HG03432 (cell line): Measurements from ENCODE around the gene SLC8A3.

Source experiments
- ATAC-seq: cut with Tn5 transposase; IDR thresholded peaks from one replicate; pipeline ENCODE4 v1.9.1; 2021; ENCODE audit warnings: mild to moderate bottlenecking, moderate library complexity; ENCODE audit not compliant: unreplicated experiment

The SLC8A3 gene

GRCh38 chr14:70073924-70074566 is 114.7 kb downstream of the SLC8A3 start:
- no peak for ATAC-seq

GRCh38 chr14:70069186-70069585 is 119.6 kb downstream of the SLC8A3 start:
- no peak for ATAC-seq

- no peak for ATAC-seq
Measured at GRCh38 chr14:70067810-70068209, 120.9 kb downstream of the SLC8A3 start.

- no peak for ATAC-seq
Measured at GRCh38 chr14:70064136-70064865, 124.5 kb downstream of the SLC8A3 start.

DNA sequence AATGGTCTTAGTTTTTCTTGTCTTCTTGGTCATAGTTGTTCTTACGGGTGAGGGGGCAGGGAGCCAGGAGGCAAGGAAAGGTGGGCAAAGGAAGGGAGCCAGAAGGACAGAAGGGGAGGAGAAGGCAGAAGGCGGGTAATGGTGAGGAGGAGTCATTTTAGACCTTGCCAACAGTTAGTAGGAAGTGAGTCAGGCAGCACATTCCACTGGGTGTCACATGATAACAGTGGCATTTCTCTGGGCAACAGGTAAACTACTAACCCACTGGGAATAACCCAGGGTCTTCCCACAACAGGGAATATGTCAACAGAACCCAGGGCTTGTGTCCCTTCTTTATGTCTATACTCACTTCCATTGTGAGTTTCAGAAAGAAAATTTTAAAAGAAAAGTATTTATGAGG is 127.6 kb downstream of the SLC8A3 start:
- ATAC-seq, result no peak

DNA sequence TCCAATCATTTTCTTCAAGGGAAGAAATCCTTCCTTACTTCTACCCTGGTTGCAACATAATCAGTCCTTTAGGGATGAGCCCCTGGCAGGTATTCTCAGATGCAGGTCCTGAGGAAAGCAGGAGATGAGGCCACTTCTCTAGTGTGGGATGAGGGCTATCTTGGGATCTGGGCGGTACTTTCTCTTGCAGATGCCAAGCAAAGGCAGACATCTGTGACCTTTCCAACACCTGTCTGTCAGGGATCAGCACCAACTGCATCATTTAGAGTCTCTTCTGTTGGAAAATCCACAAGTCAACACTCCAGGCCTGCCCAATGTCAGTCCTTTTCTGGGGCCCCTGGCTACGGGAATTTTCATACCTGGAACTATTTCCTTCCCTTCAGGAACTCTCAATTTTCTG is 129.2 kb downstream of the SLC8A3 start:
- no peak for ATAC-seq

- ATAC-seq, result no peak
Measured at GRCh38 chr14:70057519-70058136, 131.1 kb downstream of the SLC8A3 start.

- ATAC-seq, result no peak
Measured at GRCh38 chr14:70052990-70053389, 135.8 kb downstream of the SLC8A3 start.

GRCh38 chr14:70050136-70050535 is 138.6 kb downstream of the SLC8A3 start:
- no peak for ATAC-seq

DNA sequence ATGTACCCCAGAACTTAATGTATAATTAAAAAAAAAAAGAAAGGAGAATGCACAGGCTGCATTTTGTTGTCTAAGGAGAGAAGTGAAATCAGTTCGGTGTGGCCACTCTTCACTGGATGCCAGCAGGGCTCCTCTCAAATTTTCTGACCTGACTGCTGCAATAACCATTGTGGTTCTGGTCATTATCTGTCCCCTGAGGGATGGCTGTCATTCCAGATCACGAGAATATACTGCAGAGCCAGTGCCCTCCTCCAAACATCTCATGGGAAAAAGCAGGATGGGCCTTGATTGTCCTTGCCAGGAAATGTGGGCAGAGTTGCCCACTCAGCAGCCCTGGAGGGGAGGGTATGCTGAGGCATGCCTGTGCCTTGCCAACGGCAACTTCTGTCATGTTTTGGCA is 139.1 kb downstream of the SLC8A3 start:
- no peak for ATAC-seq

- ATAC-seq, result no peak
Measured at GRCh38 chr14:70048313-70048654, 140.5 kb downstream of the SLC8A3 start.

DNA sequence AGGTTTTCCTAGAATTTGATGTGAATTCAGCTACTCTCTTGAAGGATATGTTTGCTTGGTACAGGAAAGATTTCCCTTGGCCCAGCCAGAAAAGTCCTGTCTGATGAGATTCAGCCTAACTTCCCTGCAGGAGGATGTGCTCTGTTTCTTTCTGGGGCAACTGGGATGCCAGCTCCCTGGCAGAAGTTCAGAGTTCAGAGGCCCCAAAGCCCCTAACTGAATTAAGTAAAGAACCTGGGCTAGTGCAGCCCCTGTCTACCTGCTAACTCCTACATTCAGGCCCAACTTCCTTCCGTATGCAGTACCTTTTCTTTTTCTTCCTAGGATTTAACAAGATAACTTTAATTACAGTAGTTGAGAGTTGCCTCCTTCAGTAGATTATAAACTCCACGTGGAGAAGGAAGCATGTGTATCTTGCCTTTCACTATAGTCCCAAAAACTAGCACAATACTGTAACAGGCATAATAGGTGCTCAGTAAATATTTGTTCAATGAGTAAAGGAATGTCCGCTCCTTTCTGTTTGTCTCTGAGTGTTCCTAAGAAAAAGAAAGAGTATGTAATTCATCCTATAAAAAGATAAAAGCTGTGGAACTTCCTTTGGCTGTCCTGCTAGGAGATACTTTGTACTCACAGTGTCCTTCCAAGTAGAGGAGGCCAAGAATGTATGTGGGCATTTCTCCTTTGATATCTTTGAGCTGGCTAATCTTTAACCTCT is 141.0 kb downstream of the SLC8A3 start:
- no peak for ATAC-seq

GRCh38 chr14:70045844-70046535 is 142.8 kb downstream of the SLC8A3 start:
- ATAC-seq, result no peak

GRCh38 chr14:70045310-70045709 is 143.4 kb downstream of the SLC8A3 start:
- ATAC-seq, result no peak

GRCh38 chr14:70043001-70043400 is 145.8 kb downstream of the SLC8A3 start:
- no peak for ATAC-seq

- no peak for ATAC-seq
Measured at GRCh38 chr14:70036665-70037064, 152.1 kb downstream of the SLC8A3 start.

- no peak for ATAC-seq
Measured at GRCh38 chr14:70034257-70034656, 154.5 kb downstream of the SLC8A3 start.

DNA sequence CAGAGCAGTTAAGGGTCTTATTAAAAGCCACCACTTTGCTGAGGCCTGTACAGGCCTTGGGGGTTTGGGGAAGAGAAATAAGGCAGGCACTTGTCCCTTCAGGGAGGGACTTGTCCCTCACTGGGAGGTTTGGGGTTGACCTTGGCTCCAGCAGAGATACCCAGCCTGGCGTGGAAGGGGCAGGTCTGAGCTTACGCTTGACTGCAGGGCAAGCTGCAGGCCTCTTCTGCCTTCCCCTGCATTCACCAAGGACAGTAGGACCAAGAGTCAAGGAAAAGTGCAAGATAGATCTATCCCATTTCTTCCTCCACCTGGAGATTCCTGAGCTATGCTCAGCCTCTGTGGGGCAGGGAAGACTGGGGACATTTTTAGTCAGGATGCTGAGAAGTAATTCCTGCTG is 155.2 kb downstream of the SLC8A3 start:
- ATAC-seq, result no peak

DNA sequence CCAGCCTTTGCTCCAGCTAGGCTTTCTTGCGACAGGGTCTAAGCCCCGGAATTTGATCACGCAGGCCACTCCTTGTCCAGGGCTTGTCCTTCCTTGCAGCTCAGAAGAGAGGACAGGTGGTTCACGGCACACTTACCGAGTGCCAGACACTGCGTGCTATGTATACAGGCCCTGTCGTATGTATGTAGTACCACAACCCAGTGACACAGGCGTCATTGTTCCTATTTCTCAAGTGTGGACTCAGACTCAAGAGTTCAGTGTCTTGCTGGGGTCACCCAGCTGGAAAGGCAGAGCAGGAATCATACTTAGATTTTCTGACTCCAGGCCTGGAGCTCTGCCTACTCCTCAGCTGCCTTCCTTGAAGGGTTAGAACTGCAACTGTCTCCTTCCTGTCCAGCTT is 155.6 kb downstream of the SLC8A3 start:
- ATAC-seq, result no peak

- ATAC-seq, result no peak
Measured at GRCh38 chr14:70032447-70032846, 156.3 kb downstream of the SLC8A3 start.

GRCh38 chr14:70032016-70032415 is 156.7 kb downstream of the SLC8A3 start:
- ATAC-seq, result no peak
